Kasumi-1 (cell line): ENCODE data around the gene PSEN2.

Experiments
- DNase-seq, 2 experiments: peaks; one replicate each; lab custom pipeline; 2025; lab: John Stamatoyannopoulos, UW

PSEN2 gene

DNA sequence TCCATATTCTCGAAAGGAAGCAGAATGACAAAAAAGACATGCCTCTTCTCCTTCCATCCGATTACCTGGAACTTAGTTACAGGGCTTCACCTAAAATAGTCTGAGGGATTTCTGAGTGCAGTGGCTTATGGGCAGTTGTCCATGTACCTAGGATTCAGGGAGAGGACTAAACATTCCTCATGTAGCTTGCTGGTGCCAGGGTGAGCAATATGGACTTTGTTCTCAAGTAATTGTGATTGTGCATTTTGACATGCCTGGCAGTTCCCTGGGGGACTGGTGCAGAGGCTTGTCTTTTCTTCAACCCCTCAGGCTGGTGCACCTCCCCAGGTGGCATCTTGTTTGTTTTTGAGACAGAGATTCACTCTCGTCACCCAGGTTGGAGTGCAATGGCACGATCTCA is 6.1 kb upstream of the PSEN2 start:
- DNase-seq: no peak

DNA sequence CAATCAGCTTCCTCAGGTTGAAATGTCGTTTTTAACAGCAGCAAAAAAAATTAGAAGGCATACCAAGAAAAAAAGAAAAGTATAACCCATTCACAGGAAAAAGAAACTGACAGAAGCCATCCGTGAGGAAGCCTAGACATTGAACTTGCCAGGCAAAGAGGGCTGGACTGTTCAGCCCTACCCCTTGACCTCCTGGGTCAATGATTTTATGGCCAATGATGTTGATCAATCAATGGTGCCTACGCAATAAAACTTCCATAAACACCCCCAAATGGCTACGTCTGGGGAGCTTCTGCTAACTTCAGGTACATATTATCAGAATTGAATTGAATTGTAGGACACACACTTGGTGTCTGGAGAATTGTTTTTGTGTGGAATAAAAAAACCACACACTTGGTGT is 4.8 kb upstream of the PSEN2 start:
- DNase-seq: no peak

DNA sequence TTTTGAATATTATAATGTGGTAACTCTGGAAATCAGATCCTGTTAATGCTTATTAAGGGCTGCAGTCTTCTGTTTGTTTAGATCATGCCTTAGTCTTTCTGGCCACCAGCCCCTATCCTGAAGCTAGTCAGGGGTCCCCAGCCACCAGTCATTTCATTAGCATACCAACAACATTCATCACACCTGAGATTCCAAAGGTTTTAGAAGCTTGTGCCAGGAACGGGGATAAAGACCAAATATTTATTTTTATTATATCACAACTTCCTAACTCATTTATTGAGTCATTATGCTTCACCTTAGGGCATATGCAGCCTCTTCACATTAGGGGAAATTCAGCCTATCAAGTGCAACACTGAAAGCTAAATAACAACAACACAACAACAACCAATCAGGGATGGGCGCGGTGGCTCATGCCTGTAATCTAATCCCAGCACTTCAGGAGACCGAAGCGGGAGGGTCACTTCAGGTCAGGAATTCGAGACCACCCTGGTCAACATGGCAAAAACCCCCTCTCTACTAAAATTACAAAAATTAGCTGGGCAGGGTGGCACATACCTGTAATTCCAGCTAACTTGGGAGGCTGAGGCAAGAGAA is 2.9 kb upstream of the PSEN2 start:
- DNase-seq: no peak

DNA sequence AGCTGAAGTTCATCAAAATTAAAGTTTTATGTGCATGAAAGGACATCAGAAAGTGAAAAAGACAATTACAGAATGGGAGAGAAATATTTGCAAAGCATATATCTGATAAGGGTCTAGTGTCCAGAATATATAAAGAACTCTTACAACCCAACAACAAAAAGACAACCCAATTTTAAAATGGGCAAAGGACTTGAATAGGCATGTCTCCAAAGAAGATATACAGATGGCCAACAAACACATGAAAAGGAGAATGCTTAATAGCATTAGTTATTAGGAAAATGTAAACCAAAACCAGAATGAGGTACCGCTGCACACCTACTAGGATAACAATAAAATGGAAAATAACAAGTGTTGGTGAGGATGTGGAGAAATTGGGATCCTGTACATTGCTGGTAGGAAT is 1.7 kb upstream of the PSEN2 start:
- DNase-seq: no peak

DNA sequence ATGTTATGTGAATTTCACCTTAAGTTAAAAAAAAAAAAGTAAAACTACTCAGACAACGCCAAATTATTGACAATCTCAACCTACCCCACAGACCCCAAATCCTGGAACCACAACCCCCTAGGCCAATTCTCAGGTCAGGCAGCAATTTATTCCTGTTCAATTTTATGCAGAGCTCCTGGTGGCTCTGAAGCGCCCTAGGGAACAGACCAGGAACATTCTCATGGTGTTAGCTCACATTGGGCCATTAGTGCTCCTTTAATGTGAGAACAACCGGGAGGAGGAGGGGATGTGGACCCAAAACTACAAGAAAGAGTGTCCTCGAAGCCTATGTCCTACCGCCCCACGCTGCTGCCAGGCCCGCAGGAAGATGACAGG is 403 bp upstream of the PSEN2 start:
- peak in 1 of 2 experiments; percentile 36 for DNase-seq

DNA sequence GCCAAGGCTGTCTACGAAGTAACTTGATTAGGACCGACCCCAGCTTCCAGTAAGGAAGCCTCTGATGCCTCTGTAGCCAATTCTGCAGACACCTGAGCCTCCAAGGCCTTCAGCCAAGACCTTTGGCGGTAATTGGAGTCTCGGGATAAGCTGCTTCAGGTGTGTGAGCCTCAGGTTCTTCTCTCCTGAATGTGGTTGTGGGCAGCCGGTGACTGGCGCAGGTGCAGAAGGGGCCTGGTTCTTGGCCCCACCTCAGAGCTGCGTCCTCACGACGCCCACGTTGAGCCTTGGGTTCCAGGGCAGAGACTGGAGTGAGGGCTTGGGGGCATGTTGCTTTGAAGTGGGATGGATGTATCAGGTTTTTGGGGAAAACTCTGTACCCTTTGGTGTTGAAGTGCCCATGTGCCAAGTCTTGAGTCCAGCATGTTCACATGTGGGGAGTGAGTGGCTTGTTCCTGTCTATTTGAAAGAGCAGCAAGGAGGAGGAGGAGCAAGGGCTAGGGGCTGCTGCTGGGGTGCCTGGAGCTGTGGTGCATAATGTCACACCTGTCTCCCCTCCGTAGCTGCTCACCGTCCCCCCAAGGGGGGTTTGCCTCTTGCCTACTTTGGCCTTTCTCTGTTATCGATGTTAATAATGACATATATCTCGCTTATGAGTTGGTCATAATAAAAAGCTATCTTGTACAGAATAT is 1.4 kb downstream of the PSEN2 start:
- no peak for DNase-seq

DNA sequence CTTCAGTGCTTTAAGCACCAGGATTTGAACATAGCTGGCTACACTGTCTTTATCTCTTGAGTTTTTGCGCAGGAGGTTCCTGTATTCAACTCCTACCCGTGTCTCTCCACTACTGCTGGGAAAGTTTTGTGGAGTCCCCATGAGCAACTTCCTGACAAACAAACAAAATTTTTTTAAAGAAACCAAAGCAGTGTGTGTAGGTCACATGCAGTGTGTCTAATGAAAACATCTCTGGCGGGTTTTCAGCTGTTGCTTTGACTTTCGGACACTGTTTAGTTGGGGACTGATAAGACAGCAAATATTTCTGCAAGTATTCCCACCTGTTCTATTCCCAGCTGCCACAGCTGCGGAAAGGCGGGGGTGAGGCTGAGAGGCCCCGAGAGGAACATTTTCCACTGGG is 2.0 kb downstream of the PSEN2 start:
- DNase-seq: no peak

DNA sequence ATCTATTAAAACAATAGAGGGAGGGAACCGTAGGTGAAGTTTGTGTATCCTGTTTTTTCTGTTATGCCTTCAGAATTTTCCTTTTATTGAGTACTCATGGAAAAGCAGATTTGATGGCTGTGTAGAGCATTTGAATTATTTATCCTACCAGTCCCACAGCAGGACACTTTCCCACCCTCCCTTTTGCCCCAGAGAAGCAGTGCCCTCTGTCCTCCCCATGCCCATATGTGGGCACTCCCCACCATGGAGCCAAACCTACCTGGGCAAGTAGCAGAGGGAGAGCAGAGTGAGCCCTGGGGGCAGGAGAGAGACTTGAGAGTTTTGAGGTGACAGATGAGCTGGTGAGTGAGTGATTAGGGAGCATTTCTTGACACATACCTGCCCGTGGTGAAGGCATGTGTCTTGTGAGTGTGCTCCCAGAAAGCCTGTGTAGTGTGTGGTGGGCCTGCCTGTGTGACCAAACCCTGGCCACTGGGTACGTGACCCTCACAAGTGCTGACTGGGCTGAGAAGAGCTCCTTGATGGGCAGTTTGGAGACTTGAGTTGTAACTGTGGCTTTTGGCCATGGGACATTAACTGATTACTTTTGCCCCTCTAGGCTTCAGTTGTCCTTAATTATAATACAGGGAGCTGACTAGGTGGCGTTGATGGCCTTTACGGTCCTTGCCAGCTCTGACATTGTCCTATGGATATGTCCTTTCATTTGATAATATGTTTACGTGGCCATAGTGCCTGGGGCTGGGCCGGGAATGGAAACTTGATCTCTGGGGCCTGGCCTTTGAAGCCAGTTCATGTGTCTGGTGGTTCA is 3.6 kb downstream of the PSEN2 start:
- DNase-seq: no peak

DNA sequence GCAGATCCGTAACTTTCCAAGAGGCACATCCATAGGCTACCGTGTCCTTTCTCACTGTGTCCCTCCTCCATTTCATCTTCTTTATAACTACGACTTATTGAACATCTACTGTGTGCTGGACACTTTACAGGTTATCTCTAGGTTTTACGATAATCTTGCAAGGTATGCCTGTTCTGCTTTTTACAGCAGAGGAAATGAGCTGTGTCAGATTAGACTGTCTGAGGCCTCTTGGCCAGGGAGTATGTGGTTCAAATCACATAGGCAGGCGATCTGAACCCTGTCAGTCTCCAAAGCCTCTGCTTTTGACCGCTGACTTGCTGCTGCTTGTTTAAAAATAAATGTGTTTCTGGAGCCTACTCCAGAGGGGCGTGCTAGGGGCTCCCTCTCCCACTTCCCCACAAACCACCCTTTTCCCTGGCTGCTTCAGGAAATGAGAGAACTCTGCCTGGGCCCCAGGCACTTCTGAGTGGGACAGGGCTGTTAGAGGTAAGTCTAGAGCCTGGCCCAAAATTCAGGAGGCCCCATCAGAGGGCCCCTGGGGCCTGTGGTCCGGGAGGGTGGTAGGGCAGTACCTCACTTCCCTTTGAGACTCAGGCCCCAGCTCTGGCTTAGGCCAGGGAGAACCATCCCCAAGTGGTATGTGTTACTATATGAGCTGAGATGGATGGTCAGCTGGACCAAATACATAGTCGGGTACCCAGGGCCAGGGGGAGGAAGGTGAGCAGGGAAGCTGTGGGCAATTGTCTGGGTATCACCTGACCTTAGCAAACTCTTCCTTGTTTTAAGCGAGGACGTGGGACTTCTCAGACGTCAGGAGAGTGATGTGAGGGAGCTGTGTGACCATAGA is 4.4 kb downstream of the PSEN2 start:
- peak; percentile 25 to 28 for DNase-seq

DNA sequence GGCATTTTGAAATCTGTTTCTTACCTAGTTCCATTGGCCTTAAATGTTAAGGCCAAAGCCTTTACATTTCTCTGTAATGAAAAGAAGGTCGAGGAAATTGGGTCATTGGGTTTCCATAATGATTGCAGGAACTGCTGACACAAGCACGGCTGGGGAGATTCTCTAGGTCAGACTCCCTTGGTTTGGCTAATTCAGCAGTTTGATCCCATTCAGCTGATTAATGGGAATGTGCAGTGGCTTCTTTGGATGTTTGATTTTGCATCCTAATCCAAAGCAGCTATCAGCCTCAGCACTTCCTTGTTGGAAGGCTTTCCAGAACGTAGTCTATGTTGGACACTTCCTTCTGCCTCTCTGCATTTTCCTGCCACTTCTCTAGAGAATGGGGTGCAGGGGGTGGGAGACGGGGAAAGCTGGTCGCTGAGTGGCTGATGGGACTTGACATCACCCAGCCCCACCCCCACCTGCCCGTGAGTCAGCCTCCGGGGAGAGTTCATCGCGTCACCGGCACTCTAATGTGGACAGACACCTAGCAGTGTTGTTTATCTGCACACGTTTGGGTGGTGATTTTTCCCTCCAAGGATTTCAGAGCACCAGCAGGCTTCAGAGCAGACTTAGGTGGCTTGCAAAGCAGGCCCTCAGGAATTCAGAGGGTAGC is 5.4 kb downstream of the PSEN2 start:
- DNase-seq: no peak

DNA sequence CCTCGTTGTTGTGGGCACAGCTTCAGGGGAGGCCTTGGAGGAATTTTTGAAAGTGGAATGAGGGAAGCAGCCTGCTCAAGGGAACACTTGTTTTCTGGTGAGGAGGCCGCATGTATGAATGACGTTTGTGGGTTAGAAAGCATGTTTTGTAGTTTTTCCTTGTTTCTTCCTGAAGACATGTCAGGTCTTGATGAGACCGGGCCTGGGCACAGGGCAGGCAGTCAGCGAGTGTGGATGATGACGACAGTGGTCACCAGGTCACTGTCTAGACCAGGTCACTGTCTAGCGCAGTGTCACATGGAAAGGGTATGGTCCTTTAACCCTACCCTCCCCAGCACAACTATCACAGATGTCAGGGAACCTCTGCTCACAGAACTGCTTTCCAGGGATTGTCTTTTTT is 7.3 kb downstream of the PSEN2 start:
- no peak for DNase-seq

DNA sequence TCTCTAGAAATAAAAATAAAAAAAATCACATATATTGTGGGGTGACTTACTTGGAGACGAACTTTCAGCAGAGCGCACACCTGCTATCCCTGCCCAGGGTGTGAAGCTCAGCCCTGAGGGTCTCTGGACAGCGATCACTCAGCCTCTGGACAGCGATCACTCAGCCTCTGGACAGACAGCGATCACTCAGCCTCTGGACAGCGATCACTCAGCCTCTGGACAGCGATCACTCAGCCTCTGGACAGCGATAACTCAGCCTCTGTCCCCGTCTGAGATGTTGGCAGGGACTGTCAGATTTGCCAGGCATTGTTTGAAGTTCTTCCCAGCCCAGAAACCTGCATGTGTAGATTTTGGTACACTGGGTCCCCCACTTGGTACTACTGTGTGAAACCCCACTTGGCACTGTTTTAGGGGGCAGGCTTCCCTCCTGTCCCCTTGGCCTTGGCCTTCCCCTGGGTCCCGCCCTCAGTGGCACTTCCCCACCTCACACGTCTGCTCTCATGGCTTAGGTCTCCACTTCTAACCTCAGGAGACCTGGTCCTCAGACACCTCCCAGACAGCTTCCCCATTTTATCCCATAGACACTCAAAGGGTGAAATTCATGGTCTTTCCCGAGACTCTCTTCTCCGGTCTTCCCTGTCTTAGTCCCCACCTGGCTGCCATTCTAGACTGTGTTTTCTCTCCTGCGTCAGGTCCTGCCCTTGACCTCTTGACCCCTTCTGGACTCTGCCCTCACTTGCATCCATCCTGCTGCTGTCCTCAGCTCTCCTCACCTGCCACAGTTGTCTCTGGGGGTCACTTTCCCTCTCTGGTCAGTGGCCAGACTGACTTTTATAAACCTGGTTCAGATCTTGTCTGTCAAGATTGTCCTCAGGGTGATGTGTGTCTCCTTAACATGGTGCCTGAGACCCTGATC is 10.2 kb downstream of the PSEN2 start:
- DNase-seq: no peak

DNA sequence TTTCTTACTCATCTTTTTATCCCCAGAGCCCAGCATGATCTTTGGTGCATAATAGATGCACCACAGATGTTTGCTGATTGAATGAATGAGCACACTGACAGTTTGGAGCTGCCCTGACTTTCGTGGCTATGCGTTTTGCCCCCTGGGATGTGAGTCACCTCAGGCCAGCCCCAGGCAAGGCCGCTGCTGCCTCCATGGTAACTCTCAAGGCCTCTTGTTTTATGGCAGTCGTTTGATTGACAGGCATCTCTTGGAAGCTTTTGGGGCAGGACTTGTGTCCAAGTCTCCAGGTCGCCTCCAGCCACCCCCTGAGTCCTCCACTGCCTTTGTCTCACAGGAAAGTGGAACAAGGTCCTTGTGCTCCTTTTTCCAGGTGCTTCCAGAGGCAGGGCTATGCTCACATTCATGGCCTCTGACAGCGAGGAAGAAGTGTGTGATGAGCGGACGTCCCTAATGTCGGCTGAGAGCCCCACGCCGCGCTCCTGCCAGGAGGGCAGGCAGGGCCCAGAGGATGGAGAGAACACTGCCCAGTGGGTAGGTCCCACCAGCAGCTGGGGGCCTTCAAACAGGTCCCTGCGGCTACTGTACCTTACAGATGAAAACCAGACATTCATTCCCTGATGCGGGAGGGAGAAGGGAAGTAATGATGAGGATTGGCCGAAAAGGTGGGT is 11.2 kb downstream of the PSEN2 start:
- no peak for DNase-seq

DNA sequence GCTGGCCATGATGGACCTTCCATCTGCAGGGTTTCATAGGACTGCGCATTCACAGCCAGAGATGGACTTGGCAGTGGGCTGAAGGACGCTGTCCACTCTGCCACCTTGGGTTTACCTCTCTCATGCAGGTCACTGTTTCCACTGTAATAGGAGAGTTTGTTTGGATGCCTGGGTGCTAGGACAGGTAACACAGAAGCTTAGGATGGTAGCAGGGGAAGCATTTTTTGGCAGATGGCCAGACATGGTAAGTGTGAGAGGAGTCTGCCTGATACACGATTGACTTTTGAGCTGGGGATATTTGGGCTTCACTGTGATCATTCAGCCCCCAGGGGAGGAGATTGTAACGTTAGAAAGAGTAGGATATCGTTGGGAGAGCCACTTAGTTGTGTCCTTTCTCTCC is 11.8 kb downstream of the PSEN2 start:
- DNase-seq: no peak

DNA sequence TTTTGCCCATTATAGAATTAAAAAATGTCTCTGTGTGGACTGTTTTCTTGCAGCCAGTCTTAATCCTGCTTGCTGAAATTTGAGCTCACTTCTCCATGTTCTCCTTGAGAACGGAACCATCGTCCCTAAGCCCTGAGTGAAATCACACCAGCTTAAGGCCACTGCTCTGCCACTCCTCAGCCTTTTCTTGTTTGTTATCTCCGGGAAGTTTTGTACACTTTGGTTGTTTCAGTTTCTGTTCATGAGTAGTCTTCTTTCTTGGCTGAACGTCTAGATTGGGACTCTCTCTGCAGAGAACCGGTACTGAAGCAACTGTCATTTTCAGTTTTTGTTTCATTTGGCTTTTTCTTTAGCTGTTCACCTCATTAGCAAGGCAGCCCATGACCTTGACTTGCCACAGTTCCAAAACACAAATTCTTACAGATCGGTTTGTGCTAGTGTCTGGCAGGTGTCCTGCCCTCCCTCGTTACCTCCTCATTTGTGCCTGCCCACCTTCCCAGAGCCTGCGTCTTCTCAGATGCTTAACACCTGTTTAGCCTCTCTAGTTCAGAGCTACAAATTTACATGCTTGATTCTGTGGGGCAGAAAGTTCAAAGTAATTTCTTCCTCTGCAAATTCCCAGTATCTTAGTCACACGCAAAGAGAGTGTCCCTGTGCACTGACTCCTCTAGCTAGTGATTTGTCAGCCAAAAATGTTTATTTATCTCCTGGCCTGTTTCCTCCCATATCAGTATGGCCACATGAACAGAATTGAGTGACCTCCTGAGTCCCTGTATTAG is 12.4 kb downstream of the PSEN2 start:
- DNase-seq: no peak

DNA sequence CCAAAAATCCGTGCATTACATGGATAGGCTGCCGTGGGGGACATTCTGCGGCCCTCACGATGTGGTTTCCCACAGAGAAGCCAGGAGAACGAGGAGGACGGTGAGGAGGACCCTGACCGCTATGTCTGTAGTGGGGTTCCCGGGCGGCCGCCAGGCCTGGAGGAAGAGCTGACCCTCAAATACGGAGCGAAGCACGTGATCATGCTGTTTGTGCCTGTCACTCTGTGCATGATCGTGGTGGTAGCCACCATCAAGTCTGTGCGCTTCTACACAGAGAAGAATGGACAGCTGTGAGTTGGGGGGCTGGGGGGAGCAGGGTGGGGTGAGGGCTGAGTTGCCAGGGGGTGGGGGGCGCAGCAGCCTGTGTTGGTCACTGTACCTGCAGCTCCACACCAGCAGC is 13.2 kb downstream of the PSEN2 start:
- no peak for DNase-seq

DNA sequence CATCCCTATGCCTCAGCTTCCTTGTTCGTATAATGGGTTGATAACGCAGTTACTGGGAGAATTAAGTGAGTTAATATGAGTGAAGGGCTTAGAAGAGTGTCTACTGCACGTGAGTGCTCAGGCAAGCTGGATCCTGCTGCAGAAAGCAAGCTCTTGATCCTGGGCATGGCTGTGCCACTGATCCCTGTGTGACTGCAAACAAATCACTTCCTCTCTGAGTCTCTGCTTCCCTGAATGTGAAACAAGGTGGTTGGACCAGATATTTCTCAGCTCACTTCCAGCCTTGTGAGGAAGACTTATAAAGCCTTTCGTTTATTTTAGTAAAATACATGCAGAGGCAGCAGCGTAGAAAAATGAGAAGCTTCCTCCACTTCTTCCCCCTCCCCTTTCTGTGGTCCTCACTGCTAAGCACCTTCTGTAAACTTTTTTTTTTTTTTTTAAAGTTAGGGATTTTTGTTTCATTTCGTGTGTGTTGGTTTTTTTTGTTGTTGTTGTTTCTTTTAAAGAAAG is 13.8 kb downstream of the PSEN2 start:
- peak in 1 of 2 experiments; percentile 17 for DNase-seq

DNA sequence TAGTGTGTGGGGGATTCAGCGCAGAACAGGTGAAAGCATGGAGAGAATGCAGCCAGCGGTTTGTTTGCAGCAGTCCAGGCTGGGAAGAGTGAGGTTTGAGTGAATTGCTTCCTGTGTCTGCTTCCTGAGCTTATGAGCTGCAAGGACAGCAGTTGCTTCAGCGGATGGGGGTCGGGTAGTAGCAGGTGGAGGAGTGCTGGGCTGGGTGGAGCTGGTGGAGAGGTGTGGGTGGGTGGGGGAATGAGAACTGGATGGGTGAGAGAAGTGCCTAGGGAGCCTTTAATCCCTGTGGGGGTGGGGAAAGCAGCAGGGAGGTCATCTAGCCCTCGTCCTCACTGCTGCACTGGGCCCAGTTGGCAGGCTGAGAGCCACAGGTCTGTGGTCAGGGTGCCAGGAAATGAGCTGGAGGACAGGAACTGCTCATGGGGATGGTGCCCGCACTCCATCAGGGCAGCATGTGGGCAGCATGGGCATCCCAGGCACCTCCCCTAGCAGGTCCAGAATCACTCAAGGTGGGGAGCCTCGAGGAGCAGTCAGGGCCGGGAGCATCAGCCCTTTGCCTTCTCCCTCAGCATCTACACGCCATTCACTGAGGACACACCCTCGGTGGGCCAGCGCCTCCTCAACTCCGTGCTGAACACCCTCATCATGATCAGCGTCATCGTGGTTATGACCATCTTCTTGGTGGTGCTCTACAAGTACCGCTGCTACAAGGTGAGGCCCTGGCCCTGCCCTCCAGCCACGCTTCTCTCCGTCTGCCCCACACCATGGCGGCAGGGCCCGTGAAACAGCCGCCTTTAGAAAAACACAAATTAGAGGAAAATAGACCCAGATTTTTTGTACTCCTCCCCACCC is 14.8 kb downstream of the PSEN2 start:
- DNase-seq: peak; percentile 54 to 59
